A549 (cell line): Measurements from ENCODE around the gene ST8SIA3.

Experiments
- CEBPB ChIP-seq, 2 experiments: fragments of >200 bp in 1 of 2; sonication (Bioruptor Twin) in 1 of 2; formaldehyde crosslinking in 1 of 2; IDR thresholded peaks; 2 replicates each; pipeline ENCODE4 v1.6.1; 2012 to 2016
- CHD2 ChIP-seq: fragments of 150-350 bp; IDR thresholded peaks from 2 replicates; pipeline ENCODE4 v1.6.1; 2014; ENCODE audit warnings: low read length; ENCODE audit not compliant: partially characterized antibody
- EP300 ChIP-seq, 2 experiments: fragments of >200 bp; sonication (Bioruptor Twin); formaldehyde crosslinking; IDR thresholded peaks; 2 replicates in 1 of 2; 3 replicates in 1 of 2; pipeline ENCODE4 v1.6.1; 2016 to 2017
- JUN ChIP-seq, 2 experiments: fragments of >200 bp; sonication (Bioruptor Twin); formaldehyde crosslinking; IDR thresholded peaks; 2 replicates in 1 of 2; 3 replicates in 1 of 2; pipeline ENCODE4 v1.6.1; 2016 to 2017
- RAD21 ChIP-seq, 2 experiments: fragments of >200 bp in 1 of 2; sonication (Bioruptor Twin) in 1 of 2; formaldehyde crosslinking in 1 of 2; IDR thresholded peaks in 1 of 2; conservative IDR thresholded peaks in 1 of 2; 2 replicates in 1 of 2; 3 replicates in 1 of 2; pipeline ENCODE4 v1.6.1; 2012 to 2018; ENCODE audit warnings: inconsistent platforms in 1 of 2
- SREBF2 ChIP-seq: fragments of 450-650 bp; IDR thresholded peaks from 2 replicates; pipeline ENCODE4 v1.6.1; 2014; ENCODE audit warnings: mild to moderate bottlenecking, moderate library complexity
- TF ChIP-seq, protein P1 (sequence below): fragments of >200 bp; sonication (Bioruptor Twin); formaldehyde crosslinking; IDR thresholded peaks from 3 replicates; pipeline ENCODE4 v1.5.1; 2016
- TF ChIP-seq, protein P2 (sequence below): fragments of 450-650 bp; IDR thresholded peaks from 2 replicates; pipeline ENCODE4 v1.6.1; 2014; ENCODE audit warnings: antibody characterized with exemption
- TF ChIP-seq, protein P3 (sequence below): IDR thresholded peaks from 2 replicates; pipeline ENCODE4 v1.6.1; 2012; ENCODE audit warnings: low read depth, borderline replicate concordance

DNA sequence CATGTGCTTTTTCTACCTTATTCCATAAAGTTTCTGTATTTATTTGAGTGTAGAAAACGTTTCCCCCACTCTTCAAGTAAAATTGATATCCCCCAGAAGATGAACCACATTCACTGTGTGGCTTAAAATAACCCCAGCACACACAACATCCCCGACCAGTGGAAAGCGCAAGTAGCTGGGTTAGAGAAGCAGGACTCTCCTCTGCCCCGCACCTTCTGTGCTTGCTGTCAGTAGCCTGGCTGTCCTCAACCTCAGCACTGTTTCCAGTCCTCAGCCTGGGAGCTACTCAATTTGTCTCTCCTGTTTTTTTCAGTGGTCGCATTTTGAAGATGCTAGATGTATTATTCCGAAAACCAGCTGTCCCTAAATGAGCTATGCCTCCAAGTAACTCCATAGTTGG, 18.0 kb upstream of the ST8SIA3 start:
- TF ChIP-seq, protein P1, sequence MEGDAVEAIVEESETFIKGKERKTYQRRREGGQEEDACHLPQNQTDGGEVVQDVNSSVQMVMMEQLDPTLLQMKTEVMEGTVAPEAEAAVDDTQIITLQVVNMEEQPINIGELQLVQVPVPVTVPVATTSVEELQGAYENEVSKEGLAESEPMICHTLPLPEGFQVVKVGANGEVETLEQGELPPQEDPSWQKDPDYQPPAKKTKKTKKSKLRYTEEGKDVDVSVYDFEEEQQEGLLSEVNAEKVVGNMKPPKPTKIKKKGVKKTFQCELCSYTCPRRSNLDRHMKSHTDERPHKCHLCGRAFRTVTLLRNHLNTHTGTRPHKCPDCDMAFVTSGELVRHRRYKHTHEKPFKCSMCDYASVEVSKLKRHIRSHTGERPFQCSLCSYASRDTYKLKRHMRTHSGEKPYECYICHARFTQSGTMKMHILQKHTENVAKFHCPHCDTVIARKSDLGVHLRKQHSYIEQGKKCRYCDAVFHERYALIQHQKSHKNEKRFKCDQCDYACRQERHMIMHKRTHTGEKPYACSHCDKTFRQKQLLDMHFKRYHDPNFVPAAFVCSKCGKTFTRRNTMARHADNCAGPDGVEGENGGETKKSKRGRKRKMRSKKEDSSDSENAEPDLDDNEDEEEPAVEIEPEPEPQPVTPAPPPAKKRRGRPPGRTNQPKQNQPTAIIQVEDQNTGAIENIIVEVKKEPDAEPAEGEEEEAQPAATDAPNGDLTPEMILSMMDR, result no peak
- TF ChIP-seq, protein P2, sequence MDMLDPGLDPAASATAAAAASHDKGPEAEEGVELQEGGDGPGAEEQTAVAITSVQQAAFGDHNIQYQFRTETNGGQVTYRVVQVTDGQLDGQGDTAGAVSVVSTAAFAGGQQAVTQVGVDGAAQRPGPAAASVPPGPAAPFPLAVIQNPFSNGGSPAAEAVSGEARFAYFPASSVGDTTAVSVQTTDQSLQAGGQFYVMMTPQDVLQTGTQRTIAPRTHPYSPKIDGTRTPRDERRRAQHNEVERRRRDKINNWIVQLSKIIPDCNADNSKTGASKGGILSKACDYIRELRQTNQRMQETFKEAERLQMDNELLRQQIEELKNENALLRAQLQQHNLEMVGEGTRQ, result no peak
- no peak for TF ChIP-seq RAD21 (conservative IDR thresholded peaks at IDR 0.05 in 1 of 2, IDR thresholded peaks at IDR 0.05 in 1 of 2)
- no peak for TF ChIP-seq JUN (IDR thresholded peaks at IDR 0.05)
- TF ChIP-seq CHD2, result no peak
- TF ChIP-seq, protein P3, sequence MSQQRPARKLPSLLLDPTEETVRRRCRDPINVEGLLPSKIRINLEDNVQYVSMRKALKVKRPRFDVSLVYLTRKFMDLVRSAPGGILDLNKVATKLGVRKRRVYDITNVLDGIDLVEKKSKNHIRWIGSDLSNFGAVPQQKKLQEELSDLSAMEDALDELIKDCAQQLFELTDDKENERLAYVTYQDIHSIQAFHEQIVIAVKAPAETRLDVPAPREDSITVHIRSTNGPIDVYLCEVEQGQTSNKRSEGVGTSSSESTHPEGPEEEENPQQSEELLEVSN, result no peak
- no peak for TF ChIP-seq CEBPB (IDR thresholded peaks at IDR 0.05)
- no peak for TF ChIP-seq EP300 (IDR thresholded peaks at IDR 0.05)
- TF ChIP-seq SREBF2, result no peak
